Measurements from ENCODE around the gene CHST10. TPM values are rescaled to one million over a fixed set of nuclear protein-coding genes. Genes with fewer than 3 reads are reported as not detected.

CHST10 gene
- total and polyA plus RNA-seq, 10 of the 15 experiments (the other 5 are each of a cell fraction or from before 2014, with no cell fraction given) = 2.0 to 22.5 (median 15.7) TPM

DNA sequence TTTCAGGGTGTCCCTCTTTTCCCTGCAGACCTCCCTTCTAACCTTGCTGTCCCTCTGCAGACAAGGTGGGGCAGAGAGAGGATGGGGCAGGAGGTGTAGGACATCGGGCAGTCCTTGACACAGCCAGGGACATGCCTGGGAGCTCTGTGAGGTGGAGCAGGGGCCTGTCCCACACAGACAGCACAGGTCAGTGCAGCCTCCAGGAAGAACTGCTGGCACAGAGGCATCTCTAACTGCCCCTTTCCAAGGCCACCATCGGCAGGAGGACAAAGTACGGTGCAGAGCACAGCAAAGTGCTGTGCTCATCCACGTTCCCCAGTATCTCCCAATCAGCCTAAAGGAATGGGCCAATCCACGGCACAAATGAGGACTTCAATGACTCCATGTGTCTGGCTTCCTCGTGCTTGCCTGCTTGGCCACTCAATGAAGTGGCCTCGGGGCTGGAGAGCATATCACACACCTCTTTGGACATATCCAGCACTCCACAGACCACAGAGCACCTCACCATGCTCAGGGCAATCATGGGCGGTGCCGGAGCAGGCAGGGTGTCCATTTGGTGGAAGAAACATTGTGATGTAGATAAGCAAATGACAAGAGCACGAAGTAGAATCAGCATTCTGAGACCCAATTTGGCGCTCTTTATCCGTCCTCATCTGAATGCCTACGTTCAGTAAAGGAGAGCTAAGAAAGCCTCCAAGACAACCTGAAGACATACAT lies 11.9 kb downstream of the CHST10 start:
- WGBS (ENCODE audit: insufficient coverage, insufficient replicate concordance, low lambda C conversion rate, missing lambda C conversion rate) = 94% methylated on average over 13 of the region's 13 CpGs
- RAD21 ChIA-PET (ENCODE audit: unreplicated experiment) = no interaction called here
- Histone ChIP-seq H2AFZ (ENCODE audit: control insufficient read depth, low read depth, low read length) (no peak overlapping the region), H3K27me3 (replicated peaks in 1 of 2; ENCODE audit: control insufficient read depth in 2 of 2, insufficient read depth in 2 of 2, low read length in 1 of 2) (no peaks in the 10 kb centered on the region), H3K79me2 (ENCODE audit: control insufficient read depth, insufficient read depth, low read length) (no peaks in the 10 kb centered on the region), H3K9ac (ENCODE audit: control insufficient read depth, insufficient read depth, low read length) (no peak overlapping the region), H3K4me1 (ENCODE audit: control insufficient read depth, insufficient read depth, low read length) (no peaks in the 10 kb centered on the region), H3K9me3 (replicated peaks; ENCODE audit: control insufficient read depth, insufficient read depth, low read length) (no peaks in the 10 kb centered on the region), H3K27ac (ENCODE audit: control insufficient read depth, insufficient read depth) (no peak overlapping the region), H3K36me3 (ENCODE audit: control insufficient read depth in 2 of 2, insufficient read depth in 2 of 2, low read length in 1 of 2) (peaks cover 11 to 19% of the 10 kb centered on the region in 2 experiments; a peak in 3 of 4 replicates), H3K4me2 (ENCODE audit: control insufficient read depth, insufficient read depth) (no peak overlapping the region), H4K20me1 (ENCODE audit: control insufficient read depth, insufficient read depth) (no peaks in the 10 kb centered on the region; the same call in 1 of the 2 replicates), H3K4me3 (no peak overlapping the region)
- CTCF ChIA-PET = interaction anchor here (0.6 kb wide), 1 partner anchor 11 kb away, joined by 3 read pairs; no protein-coding TSS in a partner anchor
- FAIRE-seq (no peak), ATAC-seq (no peak), DNase-seq (ENCODE audit: low read depth, low spot score) (no peak)
- in situ Hi-C loops (cut with MboI) = no loop called here
- SMC1A ChIA-PET (ENCODE audit: uncharacterized antibody, unreplicated experiment) = no interaction called here
- no peak for TF ChIP-seq POLR2AphosphoS2 (IDR thresholded peaks at IDR 0.05; ENCODE audit: low read depth, low read length)
- no peak for TF ChIP-seq SRF (IDR thresholded peaks at IDR 0.05; ENCODE audit: low read depth in 2 of 2, low read length in 2 of 2)
- TF ChIP-seq RAD21 (IDR thresholded peaks at IDR 0.05; ENCODE audit: insufficient read depth, low read depth, low read length) = no peak
- no peak for TF ChIP-seq PAX8 (IDR thresholded peaks at IDR 0.05)
- no peak for TF ChIP-seq ZNF217 (IDR thresholded peaks at IDR 0.05)
- TF ChIP-seq NR2C1 (IDR thresholded peaks at IDR 0.05) = no peak
- TF ChIP-seq NR2C2 (IDR thresholded peaks at IDR 0.05; ENCODE audit: borderline replicate concordance, control insufficient read depth, insufficient read length, low read depth) = no peak
- no peak for TF ChIP-seq ZNF274 (IDR thresholded peaks at IDR 0.05; ENCODE audit: insufficient read depth, insufficient read length)
- TF ChIP-seq, protein P1, sequence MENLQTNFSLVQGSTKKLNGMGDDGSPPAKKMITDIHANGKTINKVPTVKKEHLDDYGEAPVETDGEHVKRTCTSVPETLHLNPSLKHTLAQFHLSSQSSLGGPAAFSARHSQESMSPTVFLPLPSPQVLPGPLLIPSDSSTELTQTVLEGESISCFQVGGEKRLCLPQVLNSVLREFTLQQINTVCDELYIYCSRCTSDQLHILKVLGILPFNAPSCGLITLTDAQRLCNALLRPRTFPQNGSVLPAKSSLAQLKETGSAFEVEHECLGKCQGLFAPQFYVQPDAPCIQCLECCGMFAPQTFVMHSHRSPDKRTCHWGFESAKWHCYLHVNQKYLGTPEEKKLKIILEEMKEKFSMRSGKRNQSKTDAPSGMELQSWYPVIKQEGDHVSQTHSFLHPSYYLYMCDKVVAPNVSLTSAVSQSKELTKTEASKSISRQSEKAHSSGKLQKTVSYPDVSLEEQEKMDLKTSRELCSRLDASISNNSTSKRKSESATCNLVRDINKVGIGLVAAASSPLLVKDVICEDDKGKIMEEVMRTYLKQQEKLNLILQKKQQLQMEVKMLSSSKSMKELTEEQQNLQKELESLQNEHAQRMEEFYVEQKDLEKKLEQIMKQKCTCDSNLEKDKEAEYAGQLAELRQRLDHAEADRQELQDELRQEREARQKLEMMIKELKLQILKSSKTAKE (IDR thresholded peaks at IDR 0.05; ENCODE audit: low read depth, poor library complexity, severe bottlenecking) = no peak
- no TSS peak for BruUV-seq (replicated peaks)
- intact Hi-C loops (cut with micrococcal nuclease; ENCODE audit: unreplicated experiment) = no loop called here
- POLR2A ChIA-PET = no interaction called here

All from GM12878 (cell line).